Retinal pigment epithelial cell (primary cell): Measurements from ENCODE around the gene ESRP2.

Source experiments
- DNase-seq: peaks from one replicate; pipeline ENCODE4 v3.0.0-alpha.2; 2010; ENCODE audit warnings: low read depth
- H3K4me3 ChIP-seq: 2 replicates; pipeline ENCODE4 v1.5.1; 2011; ENCODE audit warnings: mild to moderate bottlenecking, low read length, control low read depth, moderate library complexity
- TF ChIP-seq, protein P1 (sequence below): conservative IDR thresholded peaks from 2 replicates; pipeline ENCODE4 v1.5.1; 2011; ENCODE audit warnings: low read depth, low read length, control low read depth, inconsistent platforms

ESRP2 gene

DNA sequence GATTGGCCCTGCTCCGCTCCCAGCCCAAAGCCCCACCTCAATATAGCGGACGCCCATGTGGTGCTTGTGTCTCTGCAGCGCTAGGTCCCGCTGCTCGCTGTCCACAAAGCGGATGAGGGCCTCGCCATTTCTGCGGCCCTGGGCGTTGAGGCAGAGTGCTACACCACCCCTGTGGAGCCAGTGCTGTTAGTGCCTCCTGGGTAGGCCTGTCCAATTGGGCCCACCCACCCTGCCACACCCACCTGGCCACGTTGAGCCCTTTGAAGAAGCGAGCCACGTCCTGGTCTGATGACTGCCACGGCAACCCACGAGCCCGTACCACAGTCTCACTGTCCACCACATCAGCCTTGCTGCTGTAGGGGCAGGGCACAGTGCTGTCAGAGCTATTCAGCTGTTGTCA is 3.6 kb downstream of the ESRP2 start:
- TF ChIP-seq, protein P1, sequence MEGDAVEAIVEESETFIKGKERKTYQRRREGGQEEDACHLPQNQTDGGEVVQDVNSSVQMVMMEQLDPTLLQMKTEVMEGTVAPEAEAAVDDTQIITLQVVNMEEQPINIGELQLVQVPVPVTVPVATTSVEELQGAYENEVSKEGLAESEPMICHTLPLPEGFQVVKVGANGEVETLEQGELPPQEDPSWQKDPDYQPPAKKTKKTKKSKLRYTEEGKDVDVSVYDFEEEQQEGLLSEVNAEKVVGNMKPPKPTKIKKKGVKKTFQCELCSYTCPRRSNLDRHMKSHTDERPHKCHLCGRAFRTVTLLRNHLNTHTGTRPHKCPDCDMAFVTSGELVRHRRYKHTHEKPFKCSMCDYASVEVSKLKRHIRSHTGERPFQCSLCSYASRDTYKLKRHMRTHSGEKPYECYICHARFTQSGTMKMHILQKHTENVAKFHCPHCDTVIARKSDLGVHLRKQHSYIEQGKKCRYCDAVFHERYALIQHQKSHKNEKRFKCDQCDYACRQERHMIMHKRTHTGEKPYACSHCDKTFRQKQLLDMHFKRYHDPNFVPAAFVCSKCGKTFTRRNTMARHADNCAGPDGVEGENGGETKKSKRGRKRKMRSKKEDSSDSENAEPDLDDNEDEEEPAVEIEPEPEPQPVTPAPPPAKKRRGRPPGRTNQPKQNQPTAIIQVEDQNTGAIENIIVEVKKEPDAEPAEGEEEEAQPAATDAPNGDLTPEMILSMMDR, result no peak
- H3K4me3 ChIP-seq, result no peak overlapping the region
- no peak for DNase-seq

DNA sequence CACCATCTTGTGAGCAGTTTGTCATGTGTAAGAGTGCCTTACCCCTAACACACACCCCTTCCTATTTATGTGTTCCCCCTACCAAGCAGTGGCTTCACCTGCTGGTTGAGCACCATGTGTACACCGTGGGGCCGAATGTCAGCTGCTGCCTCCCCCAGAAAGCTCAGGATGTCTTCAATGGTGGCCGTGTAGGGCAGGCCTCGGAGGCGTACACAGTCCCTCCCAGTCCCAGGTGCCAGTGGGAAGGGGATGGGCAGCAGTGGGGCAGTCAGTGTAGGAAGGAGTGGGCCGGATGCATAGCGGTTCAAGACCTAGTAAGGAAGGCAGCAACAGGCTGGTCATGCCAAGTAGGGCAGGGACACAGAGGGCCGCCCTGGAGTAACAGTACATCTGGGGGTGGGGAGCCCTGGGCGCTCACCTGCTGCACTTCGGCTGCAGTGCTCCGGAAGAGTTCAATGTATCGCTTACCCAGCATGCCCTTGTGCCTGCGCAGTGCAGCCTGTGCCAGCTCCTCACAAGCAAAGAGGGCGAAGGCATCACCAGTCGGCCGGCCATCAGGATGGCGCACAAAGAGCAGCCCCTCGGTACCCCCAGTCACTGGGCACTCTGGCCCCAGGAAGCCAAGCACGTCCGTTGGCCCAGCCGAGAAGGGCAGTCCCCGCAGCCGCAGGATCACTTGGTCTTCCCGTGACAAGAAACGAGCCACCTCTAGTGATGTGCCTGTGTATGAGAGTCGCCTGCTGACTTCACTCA is 4.4 kb downstream of the ESRP2 start:
- DNase-seq, result no peak
- TF ChIP-seq, protein P1, result no peak
- no peak overlapping the region for H3K4me3 ChIP-seq

DNA sequence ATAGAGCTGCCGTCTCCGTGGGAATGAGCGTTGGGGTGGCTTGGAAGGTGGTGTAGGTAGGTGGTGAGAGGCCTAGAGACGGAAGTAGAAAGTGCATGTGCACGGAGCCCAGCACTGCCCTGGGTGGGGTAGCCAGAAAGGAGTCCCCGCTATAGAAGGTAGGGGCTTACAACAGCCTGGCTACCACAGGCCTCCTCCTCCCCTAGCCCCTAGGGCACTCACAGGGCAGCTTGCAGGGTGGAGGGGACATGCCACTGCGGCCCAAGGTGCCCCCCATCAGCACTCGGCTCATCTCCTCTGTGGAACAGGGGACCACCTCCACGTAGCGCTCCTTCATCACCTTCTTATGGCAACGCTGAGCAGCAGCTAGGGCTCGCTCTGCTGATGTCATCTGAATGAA is 5.0 kb downstream of the ESRP2 start:
- TF ChIP-seq, protein P1, result no peak
- DNase-seq, result no peak
- H3K4me3 ChIP-seq, result no peak overlapping the region

DNA sequence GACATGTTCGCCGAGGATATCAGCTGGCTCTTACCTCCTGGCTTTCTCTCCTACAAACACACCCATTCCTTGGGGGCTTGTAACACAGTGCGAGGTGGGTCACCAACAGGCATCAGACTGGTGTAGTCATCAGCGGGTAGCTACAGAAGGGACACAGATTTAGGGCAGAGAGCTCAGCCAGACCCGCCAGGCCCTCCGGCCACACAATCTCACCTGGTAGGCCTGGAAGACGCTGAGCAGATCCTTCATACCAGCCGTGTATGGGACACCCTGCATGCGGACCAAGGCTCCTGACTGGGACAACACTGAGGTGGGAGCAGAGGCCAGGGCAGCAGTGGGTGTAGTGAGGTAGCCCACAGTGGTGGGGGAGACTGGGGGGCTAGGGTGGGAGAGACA is 5.8 kb downstream of the ESRP2 start:
- no peak for DNase-seq
- H3K4me3 ChIP-seq, result no peak overlapping the region
- TF ChIP-seq, protein P1, result no peak

DNA sequence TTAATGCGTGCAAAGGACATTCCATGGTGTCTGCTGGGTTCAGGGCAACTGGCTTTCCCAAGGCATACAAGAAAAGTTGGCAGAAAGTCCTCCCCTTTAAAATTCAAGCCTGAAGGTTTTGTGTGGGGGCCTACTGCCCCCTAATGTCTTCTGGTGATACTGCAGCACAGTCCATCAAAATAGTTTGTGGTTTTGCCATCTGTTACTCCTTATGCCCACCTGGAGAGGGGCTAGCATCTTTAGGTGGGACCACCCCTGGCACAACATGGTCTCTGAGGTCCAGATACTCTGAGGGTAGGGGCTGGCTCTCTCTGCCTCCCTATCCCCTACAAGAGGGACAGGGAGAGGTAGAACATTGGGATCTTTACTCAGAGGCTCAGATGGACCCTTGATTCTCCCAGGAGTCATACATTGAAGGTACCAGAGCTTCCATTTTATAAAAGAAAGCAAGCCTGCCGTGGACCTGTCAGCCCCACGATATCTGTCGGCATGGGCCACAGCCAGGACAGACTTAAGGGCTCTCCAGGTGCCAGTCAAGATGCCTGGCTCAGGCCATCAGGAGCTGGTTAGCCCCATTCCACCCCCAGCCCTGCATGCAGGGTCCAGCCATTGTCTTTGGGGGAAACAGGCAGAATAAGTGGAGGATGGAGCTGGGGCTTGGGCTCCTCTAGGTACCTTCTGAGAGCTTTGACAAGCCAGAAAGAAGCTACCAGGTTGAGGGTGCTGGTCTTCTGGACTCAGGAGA is 6.3 kb downstream of the ESRP2 start:
- no peak overlapping the region for H3K4me3 ChIP-seq
- TF ChIP-seq, protein P1, result peak; percentile 94
- DNase-seq, result no peak

DNA sequence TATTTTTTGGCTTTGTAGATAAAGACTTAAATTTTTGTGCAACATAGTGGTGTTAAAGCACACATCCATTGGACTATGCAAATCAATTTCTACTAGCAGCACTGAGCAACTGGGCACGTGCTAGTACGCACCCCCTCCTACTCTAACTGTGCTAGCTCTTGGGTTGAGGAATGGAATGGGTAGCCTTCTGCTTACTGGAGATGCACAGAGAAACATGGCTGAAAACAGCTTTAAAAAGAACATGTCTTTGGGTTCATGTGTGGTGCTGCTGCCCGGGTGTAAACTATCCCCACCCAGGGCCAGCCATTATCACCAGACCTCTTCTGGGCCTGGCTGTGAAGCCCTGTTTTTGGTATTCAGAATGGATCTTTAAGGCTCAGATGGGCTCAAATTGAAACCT is 7.3 kb downstream of the ESRP2 start:
- no peak for DNase-seq
- TF ChIP-seq, protein P1, result no peak

DNA sequence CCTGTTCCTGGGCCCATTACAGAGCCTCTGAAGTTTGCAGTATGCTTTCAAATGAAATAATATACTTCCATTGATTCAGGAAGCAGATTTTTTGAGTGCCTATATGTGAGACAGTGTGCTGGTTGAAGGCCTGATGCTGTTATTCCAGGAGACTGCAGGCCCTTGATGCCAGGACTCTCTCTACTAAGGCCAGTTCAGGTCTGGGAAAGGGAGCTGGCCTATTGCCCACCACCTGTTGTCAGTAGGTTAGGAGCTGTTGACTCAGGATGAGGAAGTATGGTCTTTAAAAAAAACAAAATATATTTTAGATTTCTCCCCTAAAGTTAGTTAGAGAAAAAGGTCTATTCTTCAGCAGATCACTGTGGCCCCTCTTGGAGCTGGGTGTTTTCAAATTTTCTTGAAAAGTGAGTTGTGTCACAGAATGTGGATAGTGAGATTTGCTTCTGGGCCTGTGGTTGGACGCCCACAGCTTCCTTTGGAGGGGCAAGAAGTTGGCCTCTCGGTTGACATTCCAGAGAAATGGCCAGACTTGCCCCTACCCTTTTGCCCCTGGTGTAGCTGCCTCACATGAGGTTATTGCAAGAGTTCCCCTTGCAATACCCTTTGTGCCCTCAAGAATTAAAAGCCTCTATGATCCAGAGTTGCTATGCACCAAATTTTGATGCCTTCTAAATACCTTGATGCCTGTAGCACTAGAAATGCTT is 7.9 kb downstream of the ESRP2 start:
- H3K4me3 ChIP-seq, result no peak overlapping the region
- TF ChIP-seq, protein P1, result no peak
- no peak for DNase-seq

More for the DNA sequence above, 7.3 kb downstream of the ESRP2 start:
- no peak overlapping the region for H3K4me3 ChIP-seq
